Neuronal stem cell (in vitro differentiated cells): Measurements from ENCODE around the gene SARS1.

Experiments used
- DNase-seq: peaks from one replicate; pipeline ENCODE4 v3.0.0-alpha.2; 2013; ENCODE audit warnings: low spot score
- H2AFZ ChIP-seq: one replicate; pipeline ENCODE4 v1.6.1; 2013; ENCODE audit warnings: mild to moderate bottlenecking, low read length, inconsistent platforms
- H2AK5ac ChIP-seq: 2 replicates; pipeline ENCODE4 v1.6.1; 2013; ENCODE audit warnings: low read depth, mild to moderate bottlenecking, inconsistent platforms, low read length, moderate library complexity, mixed read lengths
- H2BK120ac ChIP-seq: 2 replicates; pipeline ENCODE4 v1.6.1; 2013; ENCODE audit warnings: low read depth, mild to moderate bottlenecking, inconsistent platforms, low read length, moderate library complexity, mixed read lengths
- H2BK12ac ChIP-seq: one replicate; pipeline ENCODE4 v1.6.1; 2013; ENCODE audit warnings: low read length, inconsistent platforms
- H2BK15ac ChIP-seq: 2 replicates; pipeline ENCODE4 v1.6.1; 2013; ENCODE audit warnings: mild to moderate bottlenecking, low read length, inconsistent platforms, mixed read lengths
- H2BK5ac ChIP-seq: one replicate; pipeline ENCODE4 v1.6.1; 2013; ENCODE audit warnings: inconsistent platforms, mild to moderate bottlenecking, low read length, moderate library complexity
- H3K14ac ChIP-seq: one replicate; pipeline ENCODE4 v1.6.1; 2013; ENCODE audit warnings: low read length, inconsistent platforms
- H3K18ac ChIP-seq: 2 replicates; pipeline ENCODE4 v1.6.1; 2013; ENCODE audit warnings: low read length, inconsistent platforms
- H3K23ac ChIP-seq: 2 replicates; pipeline ENCODE4 v1.6.1; 2013; ENCODE audit warnings: low read depth, mild to moderate bottlenecking, mixed read lengths, low read length, inconsistent platforms; ENCODE audit not compliant: poor library complexity
- H3K27ac ChIP-seq: replicated peaks from 3 replicates; pipeline ENCODE4 v1.5.1; 2013; ENCODE audit warnings: low read length, inconsistent platforms
- H3K27me3 ChIP-seq, 3 experiments: 2 replicates each; pipeline ENCODE4 v1.6.1; 2013; ENCODE audit warnings: low read length in 3 of 3, mild to moderate bottlenecking in 2 of 3, inconsistent platforms in 1 of 3, low read depth in 1 of 3, mixed read lengths in 1 of 3, moderate library complexity in 1 of 3; ENCODE audit not compliant: control insufficient read depth in 3 of 3, insufficient read depth in 3 of 3
- H3K36me3 ChIP-seq, 2 donors: replicated peaks in 1 of 2; 2 replicates each; pipeline ENCODE4 v1.6.1; 2013; ENCODE audit warnings: low read length in 2 of 2; ENCODE audit not compliant: control insufficient read depth in 2 of 2, insufficient read depth in 2 of 2
- H3K4ac ChIP-seq: 2 replicates; pipeline ENCODE4 v1.6.1; 2013; ENCODE audit warnings: inconsistent platforms, mild to moderate bottlenecking, low read length, moderate library complexity
- H3K4me1 ChIP-seq, 2 donors: 1 replicate in 1 of 2; 2 replicates in 1 of 2; pipeline ENCODE4 v1.6.1; 2013; ENCODE audit warnings: low read length in 2 of 2, low read depth in 1 of 2; ENCODE audit not compliant: control insufficient read depth in 2 of 2, insufficient read depth in 1 of 2
- H3K4me2 ChIP-seq: one replicate; pipeline ENCODE4 v1.6.1; 2013; ENCODE audit warnings: mild to moderate bottlenecking, low read length, inconsistent platforms; ENCODE audit not compliant: insufficient read depth, poor library complexity, severe bottlenecking
- H3K4me3 ChIP-seq, 2 donors: 2 replicates each; pipeline ENCODE4 v1.5.1; 2013; ENCODE audit warnings: low read length in 2 of 2, mild to moderate bottlenecking in 2 of 2, inconsistent platforms in 1 of 2, moderate library complexity in 1 of 2
- H3K79me1 ChIP-seq: one replicate; pipeline ENCODE4 v1.6.1; 2013; ENCODE audit warnings: low read depth, mild to moderate bottlenecking, inconsistent platforms, low read length, moderate library complexity
- H3K9ac ChIP-seq: one replicate; pipeline ENCODE4 v1.6.1; 2013; ENCODE audit warnings: mild to moderate bottlenecking, low read depth, low read length, inconsistent platforms; ENCODE audit not compliant: poor library complexity
- H3K9me3 ChIP-seq, 2 donors: replicated peaks in 1 of 2; 2 replicates each; pipeline versions ENCODE3 to v1.6.1; 2013; ENCODE audit warnings: low read length in 2 of 2, mild to moderate bottlenecking in 2 of 2, inconsistent platforms in 1 of 2, low read depth in 1 of 2, mixed read lengths in 1 of 2, moderate library complexity in 1 of 2; ENCODE audit not compliant: control insufficient read depth in 2 of 2, insufficient read depth in 1 of 2
- H4K8ac ChIP-seq: one replicate; pipeline ENCODE4 v1.6.1; 2013; ENCODE audit warnings: low read depth, mild to moderate bottlenecking, inconsistent platforms, low read length, moderate library complexity
- H4K91ac ChIP-seq: one replicate; pipeline ENCODE4 v1.6.1; 2013; ENCODE audit warnings: low read length, low read depth, mild to moderate bottlenecking, inconsistent platforms; ENCODE audit not compliant: poor library complexity
- WGBS, 2 donors: extraction: QIAGEN DNeasy Blood & Tissue Kit; methylation state at CpG; one replicate each; pipeline ENCODE4 v1.1.7; 2013; ENCODE audit warnings: missing lambda C conversion rate in 2 of 2, mixed read lengths in 1 of 2; ENCODE audit not compliant: insufficient read length in 2 of 2, insufficient replicate concordance in 1 of 2; ENCODE audit errors: extremely low coverage in 2 of 2; 5-methylcytosine and 5-hydroxymethylcytosine counted together

The SARS1 gene

DNA sequence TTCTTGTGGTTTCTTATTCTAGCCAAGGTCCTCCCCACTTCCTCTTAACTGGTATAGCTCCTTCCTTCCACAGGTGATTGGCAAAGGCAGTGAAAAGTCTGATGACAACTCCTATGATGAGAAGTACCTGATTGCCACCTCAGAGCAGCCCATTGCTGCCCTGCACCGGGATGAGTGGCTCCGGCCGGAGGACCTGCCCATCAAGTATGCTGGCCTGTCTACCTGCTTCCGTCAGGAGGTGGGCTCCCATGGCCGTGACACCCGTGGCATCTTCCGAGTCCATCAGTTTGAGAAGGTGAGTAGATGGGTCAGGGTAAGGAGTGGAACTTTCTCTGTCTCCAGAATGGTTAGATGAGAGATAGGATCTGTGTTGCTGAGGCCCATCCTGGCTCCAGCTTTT, 21.4 kb downstream of the SARS1 start:
- Histone ChIP-seq H3K9me3 (no peaks in the 10 kb centered on the region), H4K8ac (no peak overlapping the region), H2BK12ac (no peak overlapping the region), H3K36me3 (peaks cover 47 to 98% of the 10 kb centered on the region in 2 donors), H3K4ac (no peak overlapping the region), H3K23ac (no peak overlapping the region), H2BK5ac (no peak overlapping the region), H2AFZ (no peak overlapping the region), H4K91ac (no peak overlapping the region), H3K9ac (no peak overlapping the region), H2AK5ac (no peak overlapping the region), H3K4me3 (no peak overlapping the region), H3K27me3 (no peaks in the 10 kb centered on the region), H3K14ac (no peak overlapping the region), H3K18ac (peak overlapping the region; percentile 22), H2BK15ac (no peak overlapping the region), H3K79me1 (no peaks in the 10 kb centered on the region), H3K4me2 (no peak overlapping the region), H2BK120ac (no peak overlapping the region), H3K4me1 (peaks cover 13 to 27% of the 10 kb centered on the region in 2 donors), H3K27ac (no peak overlapping the region)
- no peak for DNase-seq
- WGBS, 2 donors: no CpG with 5 or more reads among the region's 7 CpGs

DNA sequence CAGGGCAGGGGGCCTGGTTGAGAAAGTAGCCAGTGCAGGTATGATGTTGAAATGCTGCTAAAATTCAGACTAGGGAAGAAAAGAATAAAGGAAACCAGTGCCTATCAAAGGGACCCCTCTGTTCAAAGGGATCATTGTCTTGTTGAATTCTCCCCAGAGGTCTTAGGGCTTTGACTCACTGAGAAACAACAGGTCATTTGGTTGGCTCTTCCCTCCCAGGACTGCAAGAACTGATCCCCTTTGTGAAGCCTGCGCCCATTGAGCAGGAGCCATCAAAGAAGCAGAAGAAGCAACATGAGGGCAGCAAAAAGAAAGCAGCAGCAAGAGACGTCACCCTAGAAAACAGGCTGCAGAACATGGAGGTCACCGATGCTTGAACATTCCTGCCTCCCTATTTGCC, 23.8 kb downstream of the SARS1 start:
- Histone ChIP-seq H4K8ac (no peak overlapping the region), H2BK5ac (no peak overlapping the region), H3K36me3 (peaks cover 38 to 78% of the 10 kb centered on the region in 2 donors), H3K4me1 (peaks cover 15 to 26% of the 10 kb centered on the region in 2 donors), H2AK5ac (peak overlapping the region; percentile 73), H3K14ac (no peak overlapping the region), H3K9me3 (no peaks in the 10 kb centered on the region), H4K91ac (no peak overlapping the region), H3K23ac (no peak overlapping the region), H2BK120ac (no peak overlapping the region), H2AFZ (no peak overlapping the region), H2BK15ac (no peak overlapping the region), H3K79me1 (no peaks in the 10 kb centered on the region), H3K27ac (peak overlapping the region; percentile 35), H3K4me2 (no peak overlapping the region), H3K4me3 (no peak overlapping the region), H3K27me3 (no peaks in the 10 kb centered on the region), H2BK12ac (peak overlapping the region; percentile 25), H3K18ac (no peak overlapping the region), H3K9ac (no peak overlapping the region), H3K4ac (no peak overlapping the region)
- no CpG with 5 or more reads among the region's 3 CpGs for WGBS, 2 donors
- DNase-seq: no peak

DNA sequence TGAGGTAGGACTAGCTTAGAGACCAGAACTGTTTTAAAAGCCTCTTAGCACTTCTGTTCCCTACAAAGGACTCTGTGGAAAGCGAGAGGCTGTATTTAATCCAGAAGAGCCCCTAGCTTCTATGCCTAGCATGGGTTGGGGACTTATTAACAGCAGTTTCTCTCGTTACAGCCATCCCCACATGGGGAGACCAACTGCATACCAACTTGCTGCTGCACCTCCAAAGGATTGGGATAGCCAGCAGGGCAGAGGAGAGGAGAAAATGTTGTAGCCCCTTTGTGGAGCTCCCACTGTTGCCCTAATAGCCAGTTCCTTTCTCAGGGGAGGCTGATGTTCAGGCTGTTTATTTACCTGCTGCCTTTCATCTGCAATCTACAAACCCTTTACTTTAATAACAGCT, 24.7 kb downstream of the SARS1 start:
- Histone ChIP-seq H4K91ac (no peak overlapping the region), H3K4me3 (no peak overlapping the region), H3K27me3 (no peaks in the 10 kb centered on the region), H3K23ac (no peak overlapping the region), H3K4me2 (no peak overlapping the region), H2BK15ac (no peak overlapping the region), H3K36me3 (peaks cover 37 to 69% of the 10 kb centered on the region in 2 donors), H3K4me1 (peaks cover 15 to 28% of the 10 kb centered on the region in 2 donors), H4K8ac (no peak overlapping the region), H2AFZ (no peak overlapping the region), H3K14ac (no peak overlapping the region), H3K4ac (no peak overlapping the region), H3K9ac (no peak overlapping the region), H2AK5ac (no peak overlapping the region), H2BK120ac (no peak overlapping the region), H3K18ac (no peak overlapping the region), H2BK12ac (no peak overlapping the region), H3K79me1 (no peaks in the 10 kb centered on the region), H2BK5ac (no peak overlapping the region), H3K9me3 (no peaks in the 10 kb centered on the region), H3K27ac (no peak overlapping the region)
- no CpG with 5 or more reads among the region's 2 CpGs for WGBS, 2 donors
- no peak for DNase-seq

DNA sequence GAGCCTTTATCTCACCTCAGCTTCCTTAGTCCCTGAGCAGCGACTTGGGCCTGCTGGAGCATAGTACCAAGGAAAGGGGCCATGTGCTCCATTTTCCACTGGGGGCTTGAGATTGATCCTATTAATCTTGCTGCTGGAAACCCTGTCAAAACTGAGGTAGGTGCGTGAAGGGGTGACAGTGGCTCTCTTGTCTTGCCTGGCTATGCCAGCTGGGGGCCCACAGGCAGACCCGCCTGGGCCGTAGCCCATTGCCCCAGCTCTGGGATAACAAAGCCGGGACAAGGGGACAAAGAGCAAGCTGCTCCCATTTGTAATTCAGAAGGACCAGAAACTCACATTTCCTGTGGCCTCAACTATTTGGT, 25.3 kb downstream of the SARS1 start:
- peaks cover 15 to 28% of the 10 kb centered on the region in 2 donors for H3K4me1 ChIP-seq
- H2BK120ac ChIP-seq: no peak overlapping the region
- H3K14ac ChIP-seq: no peak overlapping the region
- no peak overlapping the region for H2BK12ac ChIP-seq
- H3K27me3 ChIP-seq: no peaks in the 10 kb centered on the region
- no peak overlapping the region for H3K9ac ChIP-seq
- H3K18ac ChIP-seq: no peak overlapping the region
- no peak overlapping the region for H3K4me2 ChIP-seq
- H3K9me3 ChIP-seq: no peaks in the 10 kb centered on the region
- DNase-seq: no peak
- no peak overlapping the region for H3K4me3 ChIP-seq
- no peak overlapping the region for H4K91ac ChIP-seq
- H4K8ac ChIP-seq: no peak overlapping the region
- no peak overlapping the region for H2BK15ac ChIP-seq
- H3K23ac ChIP-seq: no peak overlapping the region
- no peak overlapping the region for H2AK5ac ChIP-seq
- no peak overlapping the region for H2BK5ac ChIP-seq
- no CpG with 5 or more reads among the region's 5 CpGs for WGBS, 2 donors
- H2AFZ ChIP-seq: no peak overlapping the region
- H3K79me1 ChIP-seq: no peaks in the 10 kb centered on the region
- H3K36me3 ChIP-seq: peaks cover 37 to 63% of the 10 kb centered on the region in 2 donors
- H3K27ac ChIP-seq: no peak overlapping the region
- H3K4ac ChIP-seq: no peak overlapping the region
